ENCODE measurements around the gene TBC1D7. TPM values are rescaled to one million over a fixed set of nuclear protein-coding genes. Genes with fewer than 3 reads are reported as not detected.

The TBC1D7 gene
- total and polyA plus RNA-seq, 12 donors = 17.3 to 42.6 (median 28.1) TPM

- TF ChIP-seq CTCF (IDR thresholded peaks at IDR 0.05) = no peak
- no peak overlapping the region for H3K4me3 ChIP-seq
- no peak overlapping the region for H3K27ac ChIP-seq
- peaks cover 0 to 16% (median 1%) of the 10 kb centered on the region in 9 donors for H3K4me1 ChIP-seq
- 92 to 95% methylated on average over 8 of the region's 8 CpGs for WGBS, 2 donors
- DNase-seq (no peak), ATAC-seq (no peak)
- no peaks in the 10 kb centered on the region for H3K9me3 ChIP-seq
- intact Hi-C loops (cut with DNase I) = loop anchor here in 1 of 10 donors (10.0 kb wide), 1 partner anchor 186 kb away; no protein-coding TSS in a partner anchor
- no peaks in the 10 kb centered on the region for H3K36me3 ChIP-seq
- H3K27me3 ChIP-seq = no peaks in the 10 kb centered on the region
Observed at GRCh38 chr6:13348334-13349113, 20.2 kb upstream of the TBC1D7 start.

- H3K4me3 ChIP-seq = no peak overlapping the region
- no peak for ATAC-seq
- no peaks in the 10 kb centered on the region for H3K36me3 ChIP-seq
- DNase-seq = no peak
- no peak for TF ChIP-seq CTCF (IDR thresholded peaks at IDR 0.05)
- H3K27ac ChIP-seq = no peak overlapping the region
- intact Hi-C loops (cut with DNase I) = loop anchor here in 1 of 10 donors (10.0 kb wide), 1 partner anchor 189 kb away; no protein-coding TSS in a partner anchor
- H3K9me3 ChIP-seq = peaks cover 0 to 11% (median 0%) of the 10 kb centered on the region in 11 donors
- H3K27me3 ChIP-seq = no peaks in the 10 kb centered on the region
- peaks cover 0 to 15% (median 0%) of the 10 kb centered on the region in 9 donors for H3K4me1 ChIP-seq
- WGBS, 2 donors = 95 to 97% methylated on average over 5 of the region's 5 CpGs
Observed at GRCh38 chr6:13346245-13346644, 17.9 kb upstream of the TBC1D7 start.

GRCh38 chr6:13342414-13343019 lies 14.2 kb upstream of the TBC1D7 start:
- no peaks in the 10 kb centered on the region for H3K36me3 ChIP-seq
- WGBS, 2 donors = 95 to 97% methylated on average over 5 of the region's 5 CpGs
- no peaks in the 10 kb centered on the region for H3K27me3 ChIP-seq
- TF ChIP-seq CTCF (IDR thresholded peaks at IDR 0.05) = no peak
- H3K4me1 ChIP-seq = peaks cover 0 to 4% (median 0%) of the 10 kb centered on the region in 9 donors
- peaks cover 0 to 11% (median 0%) of the 10 kb centered on the region in 11 donors for H3K9me3 ChIP-seq
- DNase-seq (no peak), ATAC-seq (no peak)
- H3K27ac ChIP-seq = no peak overlapping the region
- no peak overlapping the region for H3K4me3 ChIP-seq
- intact Hi-C loops (cut with DNase I) = loop anchor here in 2 of 10 donors (5.0 to 10.0 kb wide), 2 partner anchors 50 to 192 kb away; no protein-coding TSS in a partner anchor

GRCh38 chr6:13339863-13340630 lies 11.7 kb upstream of the TBC1D7 start:
- H3K9me3 ChIP-seq = peaks cover 0 to 11% (median 0%) of the 10 kb centered on the region in 11 donors
- DNase-seq (no peak), ATAC-seq (no peak)
- H3K36me3 ChIP-seq = no peaks in the 10 kb centered on the region
- TF ChIP-seq CTCF (IDR thresholded peaks at IDR 0.05) = no peak
- H3K4me1 ChIP-seq = peaks cover 0 to 15% (median 6%) of the 10 kb centered on the region in 9 donors
- WGBS, 2 donors = 73 to 82% methylated on average over 8 of the region's 8 CpGs
- H3K27me3 ChIP-seq = no peaks in the 10 kb centered on the region
- intact Hi-C loops (cut with DNase I) = loop anchor here in 9 of 10 donors (2.0 to 10.0 kb wide), 10 partner anchors 52 to 427 kb away; partner anchors contain the start of genes SIRT5 (in 4 of the 9), GFOD1 (in 1 of the 9) and NOL7 (in 1 of the 9)
- H3K4me3 ChIP-seq = no peak overlapping the region
- H3K27ac ChIP-seq = no peak overlapping the region
